HEK293 (cell line): ENCODE measurements around the gene PFN3.

Experiments used
- GFI1B ChIP-seq: fragments of 450-650 bp; formaldehyde crosslinking; IDR thresholded peaks from 2 replicates; pipeline ENCODE4 v1.5.1; 2016; ENCODE audit warnings: missing biosample characterization, missing genetic modification characterization
- HOXC10 ChIP-seq: sonication (generic); formaldehyde crosslinking; IDR thresholded peaks from 2 replicates; pipeline ENCODE4 v1.8.1; 2023; ENCODE audit warnings: mild to moderate bottlenecking, missing genetic modification reagents
- KLF1 ChIP-seq: fragments of 450-650 bp; formaldehyde crosslinking; IDR thresholded peaks from 2 replicates; pipeline ENCODE4 v1.5.1; 2016; ENCODE audit warnings: missing biosample characterization, missing genetic modification characterization
- KLF16 ChIP-seq: fragments of 450-650 bp; formaldehyde crosslinking; IDR thresholded peaks from 2 replicates; pipeline ENCODE4 v1.5.1; 2017; ENCODE audit warnings: missing biosample characterization, missing genetic modification characterization
- SALL2 ChIP-seq: fragments of 450-650 bp; formaldehyde crosslinking; IDR thresholded peaks from 2 replicates; pipeline ENCODE4 v1.5.0; 2017; ENCODE audit warnings: missing biosample characterization, mild to moderate bottlenecking, missing genetic modification characterization, borderline replicate concordance
- SCRT1 ChIP-seq: fragments of 450-650 bp; formaldehyde crosslinking; IDR thresholded peaks from 2 replicates; pipeline ENCODE4 v1.5.1; 2016; ENCODE audit warnings: missing biosample characterization, missing genetic modification characterization, borderline replicate concordance
- SCRT2 ChIP-seq: fragments of 450-650 bp; formaldehyde crosslinking; IDR thresholded peaks from 2 replicates; pipeline ENCODE4 v1.5.1; 2016; ENCODE audit warnings: missing biosample characterization, missing genetic modification characterization
- ZBTB48 ChIP-seq: fragments of 450-650 bp; formaldehyde crosslinking; IDR thresholded peaks from 2 replicates; pipeline ENCODE4 v1.5.1; 2016; ENCODE audit warnings: missing biosample characterization, missing genetic modification characterization
- ZBTB7A ChIP-seq: fragments of 450-650 bp; formaldehyde crosslinking; IDR thresholded peaks from 2 replicates; pipeline ENCODE4 v1.5.1; 2016; ENCODE audit warnings: low read depth, missing biosample characterization, missing genetic modification characterization
- ZFP41 ChIP-seq: fragments of 450-650 bp; formaldehyde crosslinking; IDR thresholded peaks from 2 replicates; pipeline ENCODE4 v1.5.1; 2016; ENCODE audit warnings: missing biosample characterization, missing genetic modification characterization, borderline replicate concordance
- ZFP69B ChIP-seq: fragments of 450-650 bp; formaldehyde crosslinking; IDR thresholded peaks from 2 replicates; pipeline ENCODE4 v1.5.1; 2016; ENCODE audit warnings: missing biosample characterization, missing genetic modification characterization
- ZNF16 ChIP-seq: fragments of 450-650 bp; formaldehyde crosslinking; IDR thresholded peaks from 2 replicates; pipeline ENCODE4 v1.5.1; 2016; ENCODE audit warnings: low read depth, missing biosample characterization, missing genetic modification characterization
- ZNF449 ChIP-seq: fragments of 450-650 bp; formaldehyde crosslinking; IDR thresholded peaks from 2 replicates; pipeline ENCODE4 v1.5.1; 2017; ENCODE audit warnings: missing biosample characterization, mild to moderate bottlenecking, missing genetic modification characterization, moderate library complexity
- ZNF558 ChIP-seq: fragments of 450-650 bp; formaldehyde crosslinking; IDR thresholded peaks from 2 replicates; pipeline ENCODE4 v1.5.1; 2016; ENCODE audit warnings: missing biosample characterization, missing genetic modification characterization
- ZNF626 ChIP-seq: fragments of 450-650 bp; sonication (Bioruptor Pico); formaldehyde crosslinking; IDR thresholded peaks from 2 replicates; pipeline ENCODE4 v1.5.1; 2018; ENCODE audit warnings: missing biosample characterization, missing genetic modification characterization, inconsistent platforms
- ZNF76 ChIP-seq: fragments of 450-650 bp; formaldehyde crosslinking; IDR thresholded peaks from 2 replicates; pipeline ENCODE4; 2016; ENCODE audit warnings: low read depth, missing biosample characterization, missing genetic modification characterization, borderline replicate concordance
- ZNF843 ChIP-seq: fragments of 450-650 bp; formaldehyde crosslinking; IDR thresholded peaks from 2 replicates; pipeline ENCODE4 v1.5.1; 2016; ENCODE audit warnings: missing biosample characterization, missing genetic modification characterization
- ZSCAN23 ChIP-seq: fragments of 450-650 bp; formaldehyde crosslinking; IDR thresholded peaks from 2 replicates; pipeline ENCODE4 v1.5.1; 2016; ENCODE audit warnings: missing biosample characterization, missing genetic modification characterization
- ZXDB ChIP-seq: fragments of 450-650 bp; formaldehyde crosslinking; IDR thresholded peaks from 2 replicates; pipeline ENCODE4 v1.5.1; 2016; ENCODE audit warnings: missing biosample characterization, missing genetic modification characterization
- TF ChIP-seq, protein P1 (sequence below): fragments of 450-650 bp; formaldehyde crosslinking; IDR thresholded peaks from 2 replicates; pipeline ENCODE4 v1.5.1; 2016; ENCODE audit warnings: missing biosample characterization, missing genetic modification characterization, borderline replicate concordance
- TF ChIP-seq, protein P2 (sequence below): fragments of 450-650 bp; formaldehyde crosslinking; IDR thresholded peaks from 2 replicates; pipeline ENCODE4 v1.5.1; 2016; ENCODE audit warnings: missing biosample characterization, missing genetic modification characterization, borderline replicate concordance
- TF ChIP-seq, protein P3 (sequence below): fragments of 450-650 bp; formaldehyde crosslinking; IDR thresholded peaks from 2 replicates; pipeline ENCODE4 v1.5.0; 2017; ENCODE audit warnings: missing biosample characterization, missing genetic modification characterization, borderline replicate concordance
- TF ChIP-seq, protein P4 (sequence below): fragments of 450-650 bp; formaldehyde crosslinking; IDR thresholded peaks from 2 replicates; pipeline ENCODE4 v1.5.1; 2016; ENCODE audit warnings: missing biosample characterization, missing genetic modification characterization

PFN3 gene

DNA sequence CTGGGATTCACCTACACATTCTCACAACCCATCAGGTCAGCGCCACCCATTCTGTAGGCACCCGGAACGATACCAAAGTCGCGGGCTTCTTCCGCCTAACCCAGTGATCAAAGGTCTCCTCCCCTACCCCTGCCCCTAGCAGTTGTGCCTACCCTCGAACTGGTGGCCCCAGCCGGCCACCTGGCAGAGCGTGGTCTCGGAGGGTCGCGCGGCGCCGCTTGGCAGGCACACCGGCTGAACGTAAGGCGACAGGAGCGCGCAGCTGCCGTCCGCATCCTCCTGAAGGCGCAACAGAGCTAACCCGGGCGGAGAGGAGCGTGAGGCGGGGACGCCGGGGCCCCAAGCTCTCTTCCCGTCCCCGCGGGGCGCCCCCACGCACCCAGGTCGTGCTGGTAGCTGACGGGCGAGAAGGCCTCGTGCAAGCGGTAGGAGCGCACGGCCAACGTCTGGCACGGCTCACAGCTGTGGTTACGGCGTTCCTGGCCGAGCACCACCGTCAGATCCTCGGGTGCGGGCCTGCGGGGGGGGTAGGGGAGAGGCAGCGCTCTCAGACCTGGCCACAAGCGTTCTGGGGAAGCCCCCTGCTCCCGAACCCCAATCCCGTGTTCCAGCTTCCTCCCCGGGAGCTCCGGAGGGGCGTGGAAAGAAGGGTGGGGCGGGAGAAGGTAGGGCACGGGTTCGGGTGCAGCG lies 2.8 kb upstream of the PFN3 start (continued):
- 0 out of 2 replicates have a peak, but pooled peaks have one; percentile 39 for TF ChIP-seq ZNF449 (tag by site-specific recombination)
- TF ChIP-seq ZNF843 (tag by site-specific recombination) = peak; percentile 23; the same call in 1 of the 2 replicates
- no peak for TF ChIP-seq GFI1B (tag by site-specific recombination)
- no peak for TF ChIP-seq ZFP69B (tag by site-specific recombination)
- TF ChIP-seq ZBTB48 (tag by site-specific recombination) = 0 out of 2 replicates have a peak, but pooled peaks have one; percentile 50
- TF ChIP-seq, protein P1, sequence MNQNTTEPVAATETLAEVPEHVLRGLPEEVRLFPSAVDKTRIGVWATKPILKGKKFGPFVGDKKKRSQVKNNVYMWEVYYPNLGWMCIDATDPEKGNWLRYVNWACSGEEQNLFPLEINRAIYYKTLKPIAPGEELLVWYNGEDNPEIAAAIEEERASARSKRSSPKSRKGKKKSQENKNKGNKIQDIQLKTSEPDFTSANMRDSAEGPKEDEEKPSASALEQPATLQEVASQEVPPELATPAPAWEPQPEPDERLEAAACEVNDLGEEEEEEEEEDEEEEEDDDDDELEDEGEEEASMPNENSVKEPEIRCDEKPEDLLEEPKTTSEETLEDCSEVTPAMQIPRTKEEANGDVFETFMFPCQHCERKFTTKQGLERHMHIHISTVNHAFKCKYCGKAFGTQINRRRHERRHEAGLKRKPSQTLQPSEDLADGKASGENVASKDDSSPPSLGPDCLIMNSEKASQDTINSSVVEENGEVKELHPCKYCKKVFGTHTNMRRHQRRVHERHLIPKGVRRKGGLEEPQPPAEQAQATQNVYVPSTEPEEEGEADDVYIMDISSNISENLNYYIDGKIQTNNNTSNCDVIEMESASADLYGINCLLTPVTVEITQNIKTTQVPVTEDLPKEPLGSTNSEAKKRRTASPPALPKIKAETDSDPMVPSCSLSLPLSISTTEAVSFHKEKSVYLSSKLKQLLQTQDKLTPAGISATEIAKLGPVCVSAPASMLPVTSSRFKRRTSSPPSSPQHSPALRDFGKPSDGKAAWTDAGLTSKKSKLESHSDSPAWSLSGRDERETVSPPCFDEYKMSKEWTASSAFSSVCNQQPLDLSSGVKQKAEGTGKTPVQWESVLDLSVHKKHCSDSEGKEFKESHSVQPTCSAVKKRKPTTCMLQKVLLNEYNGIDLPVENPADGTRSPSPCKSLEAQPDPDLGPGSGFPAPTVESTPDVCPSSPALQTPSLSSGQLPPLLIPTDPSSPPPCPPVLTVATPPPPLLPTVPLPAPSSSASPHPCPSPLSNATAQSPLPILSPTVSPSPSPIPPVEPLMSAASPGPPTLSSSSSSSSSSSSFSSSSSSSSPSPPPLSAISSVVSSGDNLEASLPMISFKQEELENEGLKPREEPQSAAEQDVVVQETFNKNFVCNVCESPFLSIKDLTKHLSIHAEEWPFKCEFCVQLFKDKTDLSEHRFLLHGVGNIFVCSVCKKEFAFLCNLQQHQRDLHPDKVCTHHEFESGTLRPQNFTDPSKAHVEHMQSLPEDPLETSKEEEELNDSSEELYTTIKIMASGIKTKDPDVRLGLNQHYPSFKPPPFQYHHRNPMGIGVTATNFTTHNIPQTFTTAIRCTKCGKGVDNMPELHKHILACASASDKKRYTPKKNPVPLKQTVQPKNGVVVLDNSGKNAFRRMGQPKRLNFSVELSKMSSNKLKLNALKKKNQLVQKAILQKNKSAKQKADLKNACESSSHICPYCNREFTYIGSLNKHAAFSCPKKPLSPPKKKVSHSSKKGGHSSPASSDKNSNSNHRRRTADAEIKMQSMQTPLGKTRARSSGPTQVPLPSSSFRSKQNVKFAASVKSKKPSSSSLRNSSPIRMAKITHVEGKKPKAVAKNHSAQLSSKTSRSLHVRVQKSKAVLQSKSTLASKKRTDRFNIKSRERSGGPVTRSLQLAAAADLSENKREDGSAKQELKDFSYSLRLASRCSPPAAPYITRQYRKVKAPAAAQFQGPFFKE (tag by site-specific recombination) = no peak
- no peak for TF ChIP-seq SCRT1 (tag by site-specific recombination)
- TF ChIP-seq, protein P2, sequence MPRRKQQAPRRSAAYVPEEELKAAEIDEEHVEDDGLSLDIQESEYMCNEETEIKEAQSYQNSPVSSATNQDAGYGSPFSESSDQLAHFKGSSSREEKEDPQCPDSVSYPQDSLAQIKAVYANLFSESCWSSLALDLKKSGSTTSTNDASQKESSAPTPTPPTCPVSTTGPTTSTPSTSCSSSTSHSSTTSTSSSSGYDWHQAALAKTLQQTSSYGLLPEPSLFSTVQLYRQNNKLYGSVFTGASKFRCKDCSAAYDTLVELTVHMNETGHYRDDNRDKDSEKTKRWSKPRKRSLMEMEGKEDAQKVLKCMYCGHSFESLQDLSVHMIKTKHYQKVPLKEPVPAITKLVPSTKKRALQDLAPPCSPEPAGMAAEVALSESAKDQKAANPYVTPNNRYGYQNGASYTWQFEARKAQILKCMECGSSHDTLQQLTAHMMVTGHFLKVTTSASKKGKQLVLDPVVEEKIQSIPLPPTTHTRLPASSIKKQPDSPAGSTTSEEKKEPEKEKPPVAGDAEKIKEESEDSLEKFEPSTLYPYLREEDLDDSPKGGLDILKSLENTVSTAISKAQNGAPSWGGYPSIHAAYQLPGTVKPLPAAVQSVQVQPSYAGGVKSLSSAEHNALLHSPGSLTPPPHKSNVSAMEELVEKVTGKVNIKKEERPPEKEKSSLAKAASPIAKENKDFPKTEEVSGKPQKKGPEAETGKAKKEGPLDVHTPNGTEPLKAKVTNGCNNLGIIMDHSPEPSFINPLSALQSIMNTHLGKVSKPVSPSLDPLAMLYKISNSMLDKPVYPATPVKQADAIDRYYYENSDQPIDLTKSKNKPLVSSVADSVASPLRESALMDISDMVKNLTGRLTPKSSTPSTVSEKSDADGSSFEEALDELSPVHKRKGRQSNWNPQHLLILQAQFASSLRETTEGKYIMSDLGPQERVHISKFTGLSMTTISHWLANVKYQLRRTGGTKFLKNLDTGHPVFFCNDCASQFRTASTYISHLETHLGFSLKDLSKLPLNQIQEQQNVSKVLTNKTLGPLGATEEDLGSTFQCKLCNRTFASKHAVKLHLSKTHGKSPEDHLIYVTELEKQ = no peak
- TF ChIP-seq ZNF76 (tag by site-specific recombination) = no peak
- TF ChIP-seq ZNF16 (tag by site-specific recombination) = no peak
- no peak for TF ChIP-seq SALL2 (tag by site-specific recombination)
- TF ChIP-seq KLF16 = no peak
- TF ChIP-seq ZNF558 = no peak
- no peak for TF ChIP-seq KLF1
- TF ChIP-seq ZXDB (tag by site-specific recombination) = no peak
- TF ChIP-seq ZBTB7A = no peak
- no peak for TF ChIP-seq HOXC10 (CRISPR knock-in tag)
- no peak for TF ChIP-seq ZSCAN23 (tag by site-specific recombination)
- no peak for TF ChIP-seq ZNF626 (tag by site-specific recombination)
- peak; percentile 91 for TF ChIP-seq SCRT2 (tag by site-specific recombination)
- no peak for TF ChIP-seq ZFP41 (tag by site-specific recombination)
- TF ChIP-seq, protein P3, sequence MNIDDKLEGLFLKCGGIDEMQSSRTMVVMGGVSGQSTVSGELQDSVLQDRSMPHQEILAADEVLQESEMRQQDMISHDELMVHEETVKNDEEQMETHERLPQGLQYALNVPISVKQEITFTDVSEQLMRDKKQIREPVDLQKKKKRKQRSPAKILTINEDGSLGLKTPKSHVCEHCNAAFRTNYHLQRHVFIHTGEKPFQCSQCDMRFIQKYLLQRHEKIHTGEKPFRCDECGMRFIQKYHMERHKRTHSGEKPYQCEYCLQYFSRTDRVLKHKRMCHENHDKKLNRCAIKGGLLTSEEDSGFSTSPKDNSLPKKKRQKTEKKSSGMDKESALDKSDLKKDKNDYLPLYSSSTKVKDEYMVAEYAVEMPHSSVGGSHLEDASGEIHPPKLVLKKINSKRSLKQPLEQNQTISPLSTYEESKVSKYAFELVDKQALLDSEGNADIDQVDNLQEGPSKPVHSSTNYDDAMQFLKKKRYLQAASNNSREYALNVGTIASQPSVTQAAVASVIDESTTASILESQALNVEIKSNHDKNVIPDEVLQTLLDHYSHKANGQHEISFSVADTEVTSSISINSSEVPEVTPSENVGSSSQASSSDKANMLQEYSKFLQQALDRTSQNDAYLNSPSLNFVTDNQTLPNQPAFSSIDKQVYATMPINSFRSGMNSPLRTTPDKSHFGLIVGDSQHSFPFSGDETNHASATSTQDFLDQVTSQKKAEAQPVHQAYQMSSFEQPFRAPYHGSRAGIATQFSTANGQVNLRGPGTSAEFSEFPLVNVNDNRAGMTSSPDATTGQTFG (tag by site-specific recombination) = no peak
- TF ChIP-seq, protein P4, sequence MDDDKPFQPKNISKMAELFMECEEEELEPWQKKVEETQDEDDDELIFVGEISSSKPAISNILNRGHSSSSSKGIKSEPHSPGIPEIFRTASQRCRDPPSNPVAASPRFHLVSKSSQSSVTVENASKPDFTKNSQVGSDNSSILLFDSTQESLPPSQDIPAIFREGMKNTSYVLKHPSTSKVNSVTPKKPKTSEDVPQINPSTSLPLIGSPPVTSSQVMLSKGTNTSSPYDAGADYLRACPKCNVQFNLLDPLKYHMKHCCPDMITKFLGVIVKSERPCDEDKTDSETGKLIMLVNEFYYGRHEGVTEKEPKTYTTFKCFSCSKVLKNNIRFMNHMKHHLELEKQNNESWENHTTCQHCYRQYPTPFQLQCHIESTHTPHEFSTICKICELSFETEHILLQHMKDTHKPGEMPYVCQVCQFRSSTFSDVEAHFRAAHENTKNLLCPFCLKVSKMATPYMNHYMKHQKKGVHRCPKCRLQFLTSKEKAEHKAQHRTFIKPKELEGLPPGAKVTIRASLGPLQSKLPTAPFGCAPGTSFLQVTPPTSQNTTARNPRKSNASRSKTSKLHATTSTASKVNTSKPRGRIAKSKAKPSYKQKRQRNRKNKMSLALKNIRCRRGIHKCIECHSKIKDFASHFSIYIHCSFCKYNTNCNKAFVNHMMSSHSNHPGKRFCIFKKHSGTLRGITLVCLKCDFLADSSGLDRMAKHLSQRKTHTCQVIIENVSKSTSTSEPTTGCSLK (tag by site-specific recombination) = no peak
